ENCODE data around the gene PDHX.
A peak's percentile ranks its signal among the peaks of the same experiment; 100 is the strongest.
"Not testable (repeated sequence)": the region's sequence is repeated elsewhere in the genome, so short reads cannot be mapped to it uniquely, and the experiment has no call there.

PDHX gene

DNA sequence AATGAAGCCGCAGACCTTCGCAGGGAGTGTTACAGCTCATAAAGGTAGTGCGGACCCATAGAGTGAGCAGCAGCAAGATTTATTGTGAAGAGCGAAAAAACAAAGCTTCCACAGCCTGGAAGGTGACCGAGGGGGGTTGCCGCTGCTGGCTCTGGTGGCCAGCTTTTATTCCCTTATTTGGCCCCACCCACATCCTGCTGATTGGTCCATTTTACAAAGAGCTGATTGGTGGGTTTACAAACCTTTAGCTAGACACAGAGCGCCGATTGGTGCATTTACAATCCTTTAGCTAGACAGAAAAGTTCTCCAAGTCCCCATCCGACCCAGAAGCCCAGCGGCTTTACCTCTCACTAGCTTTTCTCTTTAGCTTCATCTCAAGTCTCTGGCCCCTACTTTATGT lies 2.9 kb upstream of the PDHX start:
- DNase-seq, result not testable (repeated sequence)

DNA sequence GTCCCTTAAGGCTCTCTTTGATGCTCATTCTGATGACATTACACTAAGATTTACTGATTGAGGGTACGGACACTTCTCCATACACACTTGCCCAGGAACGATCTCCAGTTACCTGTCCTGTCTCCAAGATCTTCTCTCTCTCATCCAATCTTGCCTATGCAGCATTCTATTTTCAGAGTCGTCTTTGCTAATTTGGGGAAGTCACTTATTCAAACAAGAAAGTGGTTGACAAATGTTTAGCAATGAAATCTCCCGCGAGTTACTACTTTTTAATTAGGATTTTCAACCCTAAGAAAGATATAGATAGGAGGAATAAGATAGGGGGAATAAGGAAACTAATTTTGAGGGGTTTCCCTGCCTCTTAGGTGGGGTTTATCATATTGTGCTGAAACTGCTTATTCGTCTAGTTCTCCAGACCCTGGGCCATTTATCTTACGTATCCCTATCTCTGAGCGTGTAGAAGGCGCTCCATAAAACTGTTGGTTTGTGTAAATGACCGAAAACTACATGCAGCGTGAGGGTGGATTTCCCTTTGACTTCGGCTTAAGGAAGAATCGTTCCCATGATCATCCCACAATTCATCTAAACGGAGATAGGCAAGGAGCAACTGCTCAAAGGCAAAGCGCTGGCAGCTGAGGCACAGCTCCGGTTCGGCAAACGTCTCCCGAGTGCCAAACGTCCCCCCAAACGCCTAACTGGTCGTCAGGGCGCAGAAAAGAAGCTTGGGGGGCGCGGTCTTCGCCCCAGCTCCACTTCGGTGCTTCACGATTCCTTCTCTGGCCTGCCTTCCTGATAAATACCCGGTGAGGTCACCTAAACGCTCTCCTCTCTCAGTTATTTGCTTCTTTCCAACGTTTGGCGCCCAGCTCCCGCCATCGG lies 1.0 kb upstream of the PDHX start:
- no peak for DNase-seq

DNA sequence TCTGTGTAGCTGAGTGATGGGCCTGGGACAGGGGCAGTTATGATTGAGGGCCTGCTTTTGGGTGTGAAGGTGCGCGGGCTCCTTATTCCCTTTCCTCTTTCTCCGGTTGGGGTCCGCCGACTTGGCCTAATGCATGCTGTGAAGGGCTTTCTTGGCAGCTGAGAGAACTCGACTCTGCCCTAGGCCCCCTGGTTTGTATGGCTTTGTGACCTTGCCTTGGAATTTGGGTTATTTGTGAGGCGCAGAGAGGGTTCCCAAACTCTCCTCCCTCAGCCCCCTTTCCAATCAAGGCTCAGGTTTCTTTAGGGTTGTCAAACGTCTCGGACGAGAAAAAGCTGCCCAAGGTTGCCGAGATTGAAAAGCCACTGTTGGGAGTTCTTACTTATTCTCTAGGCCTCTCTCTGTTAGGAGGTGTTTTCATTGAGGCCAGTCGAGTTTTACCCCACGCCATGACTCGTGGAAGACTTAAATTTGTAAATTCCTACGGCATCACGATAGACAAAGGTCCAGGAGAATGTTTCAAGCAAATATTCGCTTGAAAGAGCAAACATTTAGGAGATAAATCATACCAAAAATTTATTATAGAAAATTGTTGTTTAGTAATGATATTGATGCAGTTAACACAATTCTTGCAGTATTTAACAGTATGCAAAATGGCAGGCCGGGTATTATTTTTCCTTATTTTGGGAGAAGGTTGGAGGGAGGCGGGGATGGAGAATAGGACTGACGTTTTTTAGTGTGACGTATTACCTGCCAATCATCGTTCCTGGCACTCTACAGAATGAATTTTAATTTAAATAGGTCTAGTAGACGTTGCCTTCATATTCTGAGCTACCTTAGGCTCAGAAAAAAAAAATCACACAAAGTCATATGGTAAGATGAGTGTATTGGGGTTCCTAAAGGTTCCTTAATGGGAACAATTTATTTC lies 689 bp downstream of the PDHX start:
- no peak for DNase-seq

DNA sequence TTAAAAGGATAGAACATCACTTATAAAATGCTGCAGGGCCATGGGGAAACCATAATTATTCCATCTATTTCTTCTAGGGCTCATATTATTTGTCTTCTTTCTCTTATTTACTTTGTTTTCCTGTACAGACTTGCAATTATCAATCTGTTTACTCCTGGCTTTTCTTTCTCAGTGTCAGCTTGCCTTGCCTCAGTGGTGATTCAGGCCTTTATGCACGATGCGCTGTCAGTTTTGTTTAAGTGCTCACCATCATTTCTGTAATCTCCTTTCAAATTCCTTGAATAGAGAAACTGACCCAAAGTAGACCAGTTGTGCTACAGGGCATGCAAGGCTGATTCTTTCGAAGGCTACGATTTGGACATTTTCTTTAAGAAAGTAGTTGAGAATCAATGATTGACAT lies 4.7 kb downstream of the PDHX start:
- DNase-seq, result no peak

DNA sequence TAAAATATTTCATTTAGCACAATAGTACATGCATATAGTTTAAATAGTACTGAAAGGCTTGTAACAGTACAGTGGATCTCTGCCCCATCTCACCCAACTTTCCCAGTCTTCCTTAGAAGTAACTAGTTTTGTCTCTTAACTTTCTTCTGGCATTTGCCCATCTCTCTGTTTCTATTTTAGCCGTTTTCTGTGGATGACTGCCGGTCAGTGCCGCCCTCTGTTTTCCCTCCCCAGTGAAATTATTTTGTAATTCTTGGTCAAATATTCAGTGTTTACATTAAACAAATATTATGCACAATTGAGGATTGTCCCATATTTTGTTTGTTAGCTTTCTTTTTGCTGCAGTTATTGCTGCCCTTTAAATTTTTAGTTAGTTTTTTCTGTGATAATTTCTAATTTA lies 8.3 kb downstream of the PDHX start:
- DNase-seq, result no peak

DNA sequence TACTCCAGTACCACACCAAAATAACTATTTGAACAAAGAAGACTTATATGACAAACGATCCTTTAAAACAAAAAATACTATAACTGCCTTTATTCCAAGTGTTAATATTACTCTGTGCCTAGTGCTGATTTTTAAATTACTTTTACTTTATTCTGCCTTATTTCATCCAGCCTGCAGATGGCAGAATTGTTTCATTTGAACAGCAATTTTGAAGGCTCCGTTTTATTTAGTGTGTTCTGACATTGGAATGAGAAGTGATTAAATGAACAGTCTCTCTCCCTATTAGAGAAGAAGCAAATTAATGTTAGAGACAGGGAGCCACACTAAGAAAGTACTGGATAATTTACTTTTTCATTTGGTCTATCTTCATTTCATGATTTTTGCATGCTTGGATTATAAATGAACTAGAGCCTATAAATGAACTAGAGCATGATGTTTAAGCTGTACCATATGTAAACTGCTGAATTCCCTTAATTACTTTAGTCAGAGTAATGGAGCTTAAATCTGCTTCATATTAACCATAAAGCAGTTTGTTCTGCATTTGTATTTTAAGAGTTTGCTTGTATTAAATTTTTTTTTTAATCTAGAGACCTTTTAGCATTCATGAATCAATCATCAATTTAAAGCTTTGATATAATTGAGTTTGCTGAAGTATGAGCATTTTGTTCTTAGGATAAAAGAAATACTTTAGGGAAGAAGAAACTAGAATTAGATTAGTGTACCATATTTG lies 9.8 kb downstream of the PDHX start:
- peak; percentile 6 for DNase-seq

DNA sequence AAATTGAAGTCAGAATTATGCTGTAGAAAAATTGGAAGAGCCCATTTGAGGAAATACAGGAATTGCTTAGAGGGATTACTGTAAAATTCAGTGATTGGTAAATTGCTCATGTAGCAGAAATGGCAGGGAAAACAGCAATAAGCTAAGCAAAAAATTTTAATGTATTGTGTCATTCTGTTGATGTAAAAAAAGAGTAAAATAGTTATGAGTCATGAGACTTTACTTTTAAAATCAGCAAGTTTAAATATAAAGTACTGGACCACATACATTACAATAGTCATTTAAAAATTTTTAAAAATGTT lies 10.4 kb downstream of the PDHX start:
- no peak for DNase-seq

DNA sequence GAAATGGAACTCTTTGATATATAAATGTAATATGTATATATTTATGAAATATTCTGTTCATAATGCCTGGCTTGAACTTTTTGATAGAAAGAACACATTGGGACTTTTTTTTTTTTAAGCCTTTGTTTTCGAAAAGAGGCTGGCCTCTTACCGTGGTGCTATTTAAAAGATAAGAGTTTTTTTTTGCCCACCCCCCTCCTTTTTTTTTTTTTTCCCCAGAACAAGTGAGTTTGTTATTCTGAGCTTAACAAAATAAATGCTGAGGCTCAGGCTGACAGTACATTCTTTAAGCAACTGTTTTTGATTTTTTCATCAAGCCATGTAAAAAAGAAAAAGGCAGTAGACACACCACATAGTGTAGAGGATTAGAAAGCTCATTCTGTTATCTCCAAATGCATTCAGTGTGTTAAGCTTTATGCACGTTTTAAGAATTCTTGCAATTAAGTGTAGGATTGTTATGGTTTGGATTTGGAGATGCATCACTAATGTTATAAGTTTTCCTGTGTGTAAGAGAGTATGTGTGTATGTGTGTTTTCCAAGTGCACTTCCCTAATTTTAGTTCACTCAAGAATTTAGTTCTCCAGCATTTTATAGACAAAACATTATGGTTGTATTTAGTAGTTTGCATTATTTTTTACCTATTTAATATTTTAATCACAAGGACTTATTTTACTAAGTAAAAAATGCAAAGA lies 12.0 kb downstream of the PDHX start:
- DNase-seq, result no peak

DNA sequence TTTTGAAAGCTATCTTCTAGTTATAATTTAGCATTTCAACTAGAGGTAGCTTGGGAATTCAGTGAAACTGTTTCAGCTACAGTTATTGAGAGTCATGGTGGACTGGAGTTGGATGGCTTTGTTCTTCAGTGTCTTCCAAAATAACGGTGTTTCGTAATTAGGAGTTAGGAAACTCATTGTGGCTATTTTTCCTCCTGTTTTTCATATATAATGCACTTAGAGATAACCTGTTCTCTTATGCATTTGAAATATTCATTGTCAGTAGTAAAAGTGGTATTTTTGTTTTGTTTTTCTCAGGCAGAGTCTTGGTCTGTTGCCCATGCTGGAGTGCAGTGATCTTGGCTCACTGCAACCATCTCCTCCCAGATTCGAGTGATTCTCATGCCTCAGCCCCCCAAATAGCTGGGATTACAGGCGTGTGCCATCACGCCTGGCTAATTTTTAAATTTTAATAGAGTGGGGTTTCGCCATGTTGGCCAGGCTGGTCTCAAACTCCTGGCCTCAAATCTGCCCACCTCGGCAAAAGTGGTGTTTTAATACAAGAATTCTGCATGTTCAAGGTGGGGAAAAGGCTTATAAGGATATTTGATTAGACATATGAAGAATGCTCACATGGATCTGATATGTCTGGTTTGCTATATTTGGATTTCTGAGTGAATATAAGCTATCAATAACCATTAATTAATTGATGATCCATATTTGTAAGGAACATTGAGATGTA lies 12.7 kb downstream of the PDHX start:
- no peak for DNase-seq

DNA sequence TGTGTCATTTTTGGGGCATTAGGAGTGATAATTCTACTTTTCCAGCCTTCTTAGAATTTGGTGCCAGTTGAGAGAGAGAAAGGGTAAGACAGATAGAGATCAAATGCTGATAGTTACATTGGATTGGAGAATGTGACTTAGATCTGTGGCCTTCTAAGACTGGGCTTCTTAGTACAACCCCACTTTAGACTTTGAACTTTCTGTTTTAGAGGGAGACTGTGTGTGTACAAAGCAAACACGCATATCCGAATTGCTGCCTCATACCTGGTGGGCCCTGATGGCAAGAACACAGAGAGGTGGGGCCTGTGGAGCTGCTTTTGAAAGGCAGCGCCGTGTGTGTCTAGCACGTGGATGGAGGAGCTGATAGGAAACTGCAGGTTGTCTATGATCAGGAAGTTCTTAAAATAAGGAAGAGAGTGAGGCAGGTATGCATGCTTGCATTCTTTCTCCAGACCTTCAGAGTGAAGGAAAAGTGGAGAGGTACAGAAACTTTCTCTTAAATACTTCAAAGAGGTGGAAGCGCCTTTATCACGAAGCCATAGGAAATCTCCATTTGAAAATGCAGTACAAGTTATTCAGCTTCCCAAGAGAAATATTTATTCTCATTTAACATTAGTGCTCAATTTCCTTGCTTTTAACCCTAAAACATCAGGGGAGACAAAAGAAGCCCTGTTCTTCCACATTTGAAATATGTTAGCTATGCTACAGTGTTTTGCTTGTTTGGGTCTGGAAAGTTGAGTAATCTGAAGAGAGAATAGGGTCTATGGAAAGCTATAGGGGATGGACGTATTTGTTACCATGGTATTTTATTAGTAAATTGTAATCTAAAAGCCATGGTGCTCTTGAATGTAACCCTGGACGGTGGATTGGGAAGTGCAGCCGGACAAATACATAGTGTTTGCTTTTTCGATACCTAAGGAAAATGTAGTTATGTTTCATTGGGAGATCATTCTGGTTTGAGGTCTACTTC lies 13.7 kb downstream of the PDHX start:
- DNase-seq, result no peak

DNA sequence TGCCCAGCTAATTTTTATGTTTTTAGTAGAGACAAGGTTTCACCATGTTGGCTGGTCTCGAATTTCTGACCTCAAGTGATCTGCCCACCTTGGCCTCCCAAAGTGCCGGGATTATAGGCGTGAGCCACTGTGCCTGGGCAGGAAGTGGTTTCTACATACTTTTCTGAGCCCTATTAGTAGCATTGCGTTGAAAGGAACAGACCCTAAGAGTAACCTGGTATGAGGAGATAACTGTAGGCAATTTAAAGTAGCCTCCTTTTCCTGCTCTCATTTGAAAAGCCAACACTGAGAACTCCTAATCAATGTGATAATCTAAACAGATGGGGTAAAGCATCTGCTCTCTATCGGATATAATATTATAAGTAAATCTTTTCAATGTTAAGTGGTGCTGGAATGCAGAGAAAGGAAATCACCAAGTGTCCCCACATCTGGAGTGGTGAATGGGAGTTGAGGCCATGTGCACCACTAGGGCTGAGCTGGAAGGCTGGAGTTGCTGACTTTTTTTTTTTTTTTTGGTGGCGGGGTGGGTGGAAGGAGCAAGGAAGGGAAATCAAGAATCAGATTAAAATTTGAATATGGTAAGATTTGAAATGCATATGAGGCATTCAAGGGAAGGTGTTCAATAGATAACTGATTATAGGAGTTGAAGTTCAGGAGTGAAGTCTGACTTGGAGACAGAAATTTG lies 20.7 kb downstream of the PDHX start:
- no peak for DNase-seq

DNA sequence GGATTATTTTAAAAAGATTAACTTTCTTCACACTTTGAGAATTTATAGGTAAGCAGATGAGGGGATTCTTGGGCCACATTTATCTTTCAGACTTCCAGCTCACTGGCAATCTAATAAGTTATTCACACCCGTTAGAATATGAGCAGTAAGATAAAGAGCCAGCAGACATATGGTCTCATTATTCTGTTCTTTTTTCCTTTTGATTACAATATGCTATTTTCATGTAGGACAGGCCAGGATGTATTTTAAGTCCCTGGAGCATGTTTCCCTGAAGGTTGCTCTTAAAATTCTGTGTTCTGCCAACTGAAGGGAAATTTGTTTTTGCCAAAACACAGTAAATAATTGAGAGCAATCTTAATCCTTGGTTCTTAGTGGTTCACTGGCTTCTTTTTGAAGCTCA lies 22.2 kb downstream of the PDHX start:
- DNase-seq, result no peak

DNA sequence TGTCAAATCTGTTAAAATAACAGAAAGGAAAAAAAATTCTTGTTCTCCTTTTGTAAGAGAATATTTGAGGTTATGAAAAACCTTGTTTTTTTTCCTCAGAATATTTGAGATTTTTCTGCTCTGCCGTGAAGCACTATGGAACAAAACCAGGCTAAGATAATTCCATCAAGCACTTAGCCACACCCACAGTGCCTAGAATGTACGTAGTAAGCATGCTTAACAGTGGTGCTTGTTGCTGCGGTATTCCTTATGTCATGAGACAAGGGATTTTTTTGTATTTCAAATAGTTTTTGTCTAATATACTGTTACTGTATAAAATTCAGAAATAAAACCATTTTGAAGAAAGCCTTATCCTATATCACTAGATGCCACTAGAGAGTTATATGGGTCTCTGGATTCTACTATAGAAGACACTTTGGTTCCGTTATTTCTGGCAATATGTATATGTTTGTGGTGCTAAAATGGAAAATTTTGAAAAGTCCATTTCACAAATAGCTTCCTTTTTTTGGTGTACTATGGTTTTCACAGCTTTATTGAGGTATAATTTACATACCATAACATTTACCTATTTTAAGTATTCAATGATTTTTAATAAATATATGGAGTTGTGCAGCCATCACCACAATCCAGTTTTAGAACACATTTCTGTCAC lies 23.7 kb downstream of the PDHX start:
- no peak for DNase-seq

DNA sequence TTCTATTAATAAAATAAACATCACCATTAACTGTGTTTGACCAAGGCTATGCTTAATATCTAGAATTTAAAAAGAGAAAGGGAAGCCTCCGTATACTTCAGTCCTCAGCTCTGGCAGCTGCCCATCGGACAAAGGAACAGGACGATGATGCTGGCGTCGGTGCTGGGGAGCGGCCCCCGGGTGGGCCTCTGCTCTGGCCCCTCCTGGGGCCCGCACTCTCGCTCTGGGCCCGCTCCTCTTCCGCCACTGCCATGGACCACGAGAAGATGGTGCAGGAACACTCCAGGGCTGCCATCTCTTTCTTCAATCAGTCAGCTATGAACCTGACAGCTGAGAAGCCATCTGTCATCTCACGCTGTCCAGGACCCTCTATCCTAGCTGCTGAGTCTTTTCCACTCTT lies 25.3 kb downstream of the PDHX start:
- DNase-seq, result no peak

DNA sequence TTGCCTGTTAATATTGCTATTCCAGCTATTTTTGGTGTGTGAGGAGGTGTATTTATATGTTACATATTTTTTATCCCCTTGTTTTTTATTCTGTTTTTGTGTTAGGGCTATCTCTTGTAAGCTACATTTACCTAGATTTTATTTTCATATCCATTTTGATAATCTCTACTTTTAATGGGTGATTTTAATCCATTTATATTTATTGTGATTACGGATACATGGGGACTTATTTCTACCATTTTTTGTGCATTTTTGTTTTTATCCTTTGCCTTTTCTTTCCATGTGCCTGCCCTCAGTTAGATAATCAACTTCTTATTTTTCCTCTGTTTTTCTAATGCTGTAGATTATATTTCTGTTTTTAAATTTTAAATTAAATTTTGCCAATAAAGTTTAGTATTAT lies 28.3 kb downstream of the PDHX start:
- DNase-seq, result no peak

DNA sequence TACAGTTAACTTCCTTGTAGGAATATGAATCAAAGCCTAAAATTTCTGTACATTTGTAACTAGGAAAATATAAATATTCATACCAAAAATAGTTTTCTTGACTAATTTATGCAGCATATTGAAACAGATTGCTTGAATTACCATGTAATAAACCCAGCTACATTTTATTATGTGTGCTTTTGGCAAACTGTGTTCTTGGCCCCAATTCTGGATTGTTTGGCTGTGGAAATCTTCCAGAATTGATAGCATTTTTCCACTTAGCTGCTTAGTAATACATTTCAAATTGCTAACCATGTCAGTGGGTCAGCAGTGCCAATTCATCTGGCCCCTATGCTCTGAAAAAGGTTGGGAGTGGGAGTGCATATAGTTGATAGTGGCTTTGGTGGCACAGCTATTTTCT lies 32.3 kb downstream of the PDHX start:
- DNase-seq, result no peak

DNA sequence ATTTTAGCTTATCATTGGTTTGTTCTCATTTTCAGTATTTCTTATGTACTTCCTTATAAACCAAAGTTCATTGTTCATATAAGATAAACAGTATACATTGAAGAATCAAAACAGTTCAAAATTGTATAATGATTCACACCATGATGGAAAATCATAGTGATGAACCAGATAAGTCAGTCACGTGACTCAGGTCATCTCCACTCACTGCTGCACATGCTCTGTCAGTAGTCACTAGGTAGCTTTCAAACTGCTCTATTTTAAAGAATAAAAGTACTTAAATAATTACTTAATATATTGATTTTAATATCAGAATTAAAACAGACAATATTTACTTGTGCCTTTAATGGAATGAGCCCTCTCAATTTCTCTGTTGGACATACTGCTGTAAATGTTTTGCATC lies 37.5 kb downstream of the PDHX start:
- no peak for DNase-seq

DNA sequence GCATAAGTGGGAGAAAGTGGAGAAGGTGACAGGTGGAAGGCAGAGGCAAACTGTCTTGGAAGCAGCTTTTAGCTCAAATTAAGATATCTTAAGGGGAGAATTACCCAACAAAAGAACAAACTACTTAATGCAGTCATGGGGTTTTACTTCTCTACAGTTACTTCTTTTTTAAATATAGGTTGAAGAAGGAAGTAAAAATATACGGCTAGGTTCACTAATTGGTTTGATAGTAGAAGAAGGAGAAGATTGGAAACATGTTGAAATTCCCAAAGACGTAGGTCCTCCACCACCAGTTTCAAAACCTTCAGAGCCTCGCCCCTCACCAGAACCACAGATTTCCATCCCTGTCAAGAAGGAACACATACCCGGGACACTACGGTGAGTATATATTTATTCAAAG lies 40.8 kb downstream of the PDHX start:
- no peak for DNase-seq

DNA sequence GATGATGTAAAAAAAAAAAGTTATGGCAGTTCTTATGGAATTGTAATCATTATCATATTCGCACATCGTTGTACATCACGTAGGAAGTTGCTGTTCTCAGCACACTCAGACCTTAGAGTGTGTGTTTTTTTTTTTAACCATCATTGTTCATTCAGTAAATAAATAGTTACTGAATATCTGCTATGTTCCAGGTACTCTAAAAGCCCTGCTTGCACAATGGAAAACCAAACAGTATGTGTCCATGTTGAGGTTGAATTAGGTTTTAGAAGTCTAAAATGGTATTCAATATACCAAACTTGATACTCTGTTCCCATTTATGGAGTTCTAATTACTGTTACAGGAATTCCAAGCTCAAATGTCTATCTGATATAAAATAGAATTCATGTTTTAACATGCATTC lies 41.2 kb downstream of the PDHX start:
- no peak for DNase-seq

DNA sequence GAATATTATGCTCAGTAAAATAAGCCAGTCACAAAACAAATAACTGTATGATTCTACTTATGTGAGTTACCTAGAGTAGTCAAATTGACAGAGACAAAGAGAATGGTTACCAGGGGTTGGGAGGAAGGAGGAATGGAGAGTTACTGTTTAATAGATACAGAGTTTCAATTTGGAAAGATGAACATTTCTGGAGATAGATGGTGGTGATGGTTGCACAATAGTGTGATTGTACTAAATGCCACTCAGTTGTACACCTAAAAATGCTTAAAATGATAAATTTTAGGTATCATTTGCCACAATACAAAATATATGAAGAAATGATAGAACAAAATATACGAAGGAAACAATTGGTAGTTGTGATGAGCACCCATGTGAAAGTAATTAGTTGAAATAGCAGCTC lies 43.4 kb downstream of the PDHX start:
- no peak for DNase-seq

Measured in GF-D8 (cell line).